Liver (tissue), 9 donors: ENCODE data around the gene TXNDC11. TPM values are rescaled to one million over a fixed set of nuclear protein-coding genes. Genes with fewer than 3 reads are reported as not detected.

Experiments
- DNase-seq: peaks from one replicate; pipeline ENCODE4 v3.0.0-alpha.2; 2017; ENCODE audit warnings: low spot score
- H3K27ac ChIP-seq, 2 donors: one replicate each; pipeline ENCODE4 v1.7.0; 2013; ENCODE audit warnings: inconsistent platforms in 2 of 2, low read length in 2 of 2, control low read depth in 1 of 2, low read depth in 1 of 2, mild to moderate bottlenecking in 1 of 2
- H3K27me3 ChIP-seq, 4 donors: one replicate each; pipeline versions ENCODE4 v1.6.1 to v1.7.0; 2013; ENCODE audit warnings: low read length in 3 of 4, inconsistent platforms in 1 of 4, mild to moderate bottlenecking in 1 of 4, moderate library complexity in 1 of 4; ENCODE audit not compliant: control insufficient read depth in 4 of 4, insufficient read depth in 4 of 4
- H3K36me3 ChIP-seq, 4 donors: one replicate each; pipeline versions ENCODE4 v1.6.1 to v1.7.0; 2013; ENCODE audit warnings: low read length in 3 of 4, mild to moderate bottlenecking in 3 of 4, low read depth in 1 of 4, moderate library complexity in 1 of 4; ENCODE audit not compliant: control insufficient read depth in 4 of 4, insufficient read depth in 3 of 4
- H3K4me1 ChIP-seq, 4 donors: one replicate each; pipeline versions ENCODE4 v1.6.1 to v1.7.0; 2013; ENCODE audit warnings: low read length in 3 of 4, mild to moderate bottlenecking in 3 of 4, moderate library complexity in 1 of 4; ENCODE audit not compliant: control insufficient read depth in 4 of 4, insufficient read depth in 4 of 4
- H3K4me3 ChIP-seq, 3 donors: one replicate each; pipeline versions ENCODE4 v1.6.1 to v1.7.0; 2013; ENCODE audit warnings: low read length in 3 of 3, control low read depth in 1 of 3, low read depth in 1 of 3, mild to moderate bottlenecking in 1 of 3
- H3K9ac ChIP-seq, 2 donors: one replicate each; pipeline ENCODE4 v1.7.0; 2013; ENCODE audit warnings: low read length in 2 of 2, mild to moderate bottlenecking in 2 of 2, moderate library complexity in 2 of 2, control low read depth in 1 of 2, low read depth in 1 of 2
- H3K9me3 ChIP-seq, 4 donors: one replicate each; pipeline versions ENCODE4 v1.6.1 to v1.7.0; 2013; ENCODE audit warnings: low read length in 3 of 4; ENCODE audit not compliant: control insufficient read depth in 4 of 4
- ATF3 ChIP-seq: IDR thresholded peaks from 2 replicates; pipeline ENCODE4 v1.6.1; 2016; ENCODE audit warnings: antibody characterized with exemption
- CTCF ChIP-seq: fragments of 150-350 bp; IDR thresholded peaks from 2 replicates; pipeline ENCODE4 v1.5.1; 2017; ENCODE audit warnings: improper control_type of control experiment, low read depth, low read length; ENCODE audit not compliant: missing input control
- FOXA1 ChIP-seq: IDR thresholded peaks from 2 replicates; pipeline ENCODE4 v1.6.1; 2016; ENCODE audit warnings: antibody characterized with exemption
- HNF4G ChIP-seq: IDR thresholded peaks from 2 replicates; pipeline ENCODE4 v1.6.1; 2016; ENCODE audit warnings: antibody characterized with exemption
- JUND ChIP-seq, 2 donors: IDR thresholded peaks; 2 replicates each; pipeline ENCODE4 v1.6.1; 2016; ENCODE audit warnings: antibody characterized with exemption in 2 of 2
- MAX ChIP-seq: IDR thresholded peaks from 2 replicates; pipeline ENCODE4 v1.6.1; 2016; ENCODE audit warnings: antibody characterized with exemption
- REST ChIP-seq: IDR thresholded peaks from 2 replicates; pipeline ENCODE4 v1.6.1; 2016; ENCODE audit warnings: antibody characterized with exemption, mild to moderate bottlenecking
- YY1 ChIP-seq: IDR thresholded peaks from 2 replicates; pipeline ENCODE4 v1.6.1; 2016; ENCODE audit warnings: antibody characterized with exemption, mild to moderate bottlenecking
- ZBTB33 ChIP-seq: IDR thresholded peaks from 2 replicates; pipeline ENCODE4 v1.6.1; 2016; ENCODE audit warnings: antibody characterized with exemption
- WGBS: extraction: QIAGEN DNeasy Blood & Tissue Kit; methylation state at CpG from one replicate; pipeline ENCODE4 v1.1.7; 2013; 5-methylcytosine and 5-hydroxymethylcytosine counted together
- polyA plus RNA-seq, 2 donors: library from polyadenylated mRNA; stranded (reverse) in 1 of 2; unstranded in 1 of 2; fragments of 200-250 nt in 1 of 2; fragments of >200 nt in 1 of 2; fragmentation: Nextera tagmentation in 1 of 2; extraction: Ambion mirVana in 1 of 2; gene quantifications; one replicate each; pipeline versions ENCODE4 v1.2.1 to v1.2.3, GENCODE V29; 2013 to 2015
- total RNA-seq, 2 donors: library from RNA; depleted of rRNA; stranded (reverse); fragments of >200 nt; gene quantifications; one replicate each; pipeline ENCODE4 v1.2.3, GENCODE V29; 2014
- donor health status: healthy.
- donor health status: healthy.
- donor health status: healthy.
- donor health status: healthy.
- donor health status: healthy.

Gene TXNDC11
- total and polyA plus RNA-seq, 4 donors, result 26.4 to 63.5 (median 48.5) TPM

GRCh38 chr16:11774065-11774626 lies 31.5 kb upstream of the TXNDC11 start:
- no peak overlapping the region for H3K27ac ChIP-seq

More at GRCh38 chr16:11774065-11774626, 31.5 kb upstream of the TXNDC11 start:
- no peaks in the 10 kb centered on the region for H3K27me3 ChIP-seq
- H3K4me3 ChIP-seq, result no peak overlapping the region
- peaks cover 13 to 59% (median 48%) of the 10 kb centered on the region in 4 donors for H3K36me3 ChIP-seq
- WGBS, result 87% methylated on average over 3 of the region's 3 CpGs
- H3K9ac ChIP-seq, result no peak overlapping the region
- TF ChIP-seq JUND (IDR thresholded peaks at IDR 0.05), result no peak
- no peak for TF ChIP-seq ZBTB33
- TF ChIP-seq REST, result no peak
- no peak for TF ChIP-seq CTCF
- no peak for TF ChIP-seq HNF4G
- TF ChIP-seq FOXA1, result no peak
- TF ChIP-seq YY1, result no peak
- TF ChIP-seq MAX, result no peak
- TF ChIP-seq ATF3, result no peak
- no peak for DNase-seq
- no peaks in the 10 kb centered on the region for H3K9me3 ChIP-seq
- H3K4me1 ChIP-seq, result no peaks in the 10 kb centered on the region
